Upper lobe of left lung (tissue), 6 donors: ENCODE data around the gene CYGB. TPM values are rescaled to one million over a fixed set of nuclear protein-coding genes. Genes with fewer than 3 reads are reported as not detected.

Experiments used
- ATAC-seq, 2 donors: fragments of 200-7000 bp; cut with Tn5 transposase; one replicate each; pipeline ENCODE4 v1.9.1; 2022; ENCODE audit warnings: mild to moderate bottlenecking in 2 of 2, moderate library complexity in 2 of 2; ENCODE audit not compliant: low FRiP score in 2 of 2
- DNase-seq, 2 donors: peaks; one replicate each; pipeline ENCODE4 v3.0.0-alpha.2; 2019 to 2020
- H3K27ac ChIP-seq, 4 donors: fragments of 200-600 bp; sonication (generic); one replicate each; pipeline ENCODE4 v1.5.1; 2016 to 2019
- H3K27me3 ChIP-seq, 4 donors: fragments of 200-600 bp; sonication (generic); one replicate each; pipeline ENCODE4 v1.5.1; 2017 to 2019
- H3K36me3 ChIP-seq, 4 donors: fragments of 200-600 bp; sonication (generic); one replicate each; pipeline ENCODE4 v1.5.1; 2016 to 2019
- H3K4me1 ChIP-seq, 4 donors: fragments of 200-600 bp; sonication (generic); one replicate each; pipeline ENCODE4 v1.5.1; 2018 to 2019
- H3K4me3 ChIP-seq, 4 donors: fragments of 200-600 bp; sonication (generic); one replicate each; pipeline ENCODE4 v1.5.1; 2017 to 2019; ENCODE audit warnings: mild to moderate bottlenecking in 2 of 4, moderate library complexity in 1 of 4
- H3K9me3 ChIP-seq, 4 donors: fragments of 200-600 bp; sonication (generic); one replicate each; pipeline ENCODE4 v1.5.1; 2018 to 2019
- CTCF ChIP-seq, 6 experiments: fragments of 450-650 bp in 4 of 6; fragments of 200-600 bp in 2 of 6; sonication (generic) in 2 of 6; IDR thresholded peaks; one replicate each; pipeline ENCODE4 v1.5.1; 2016 to 2019; ENCODE audit warnings: antibody characterized with exemption in 6 of 6
- EP300 ChIP-seq, 4 donors: sonication (generic); formaldehyde crosslinking; IDR thresholded peaks; one replicate each; pipeline ENCODE4 v1.5.1; 2017; ENCODE audit warnings: antibody characterized with exemption in 4 of 4, control low read depth in 2 of 4
- POLR2A ChIP-seq, 4 donors: fragments of 450-650 bp; IDR thresholded peaks; one replicate each; pipeline ENCODE4 v1.5.1; 2016 to 2017; ENCODE audit warnings: antibody characterized with exemption in 4 of 4, mild to moderate bottlenecking in 2 of 4
- POLR2AphosphoS5 ChIP-seq, 2 donors: sonication (generic); formaldehyde crosslinking; IDR thresholded peaks; one replicate each; pipeline ENCODE4 v1.5.1; 2017; ENCODE audit warnings: antibody characterized with exemption in 2 of 2
- WGBS, 2 donors: methylation state at CpG; one replicate each; pipeline ENCODE4 v1.1.5; 2017 to 2018; 5-methylcytosine and 5-hydroxymethylcytosine counted together
- total RNA-seq, 6 donors: library from RNA; depleted of rRNA in 4 of 6; stranded (reverse); fragments of >200 nt in 4 of 6; gene quantifications; one replicate each; pipeline versions ENCODE4 v1.1.0 to v1.2.1, GENCODE V29; 2016 to 2021
- donor health status: DM: no; HTN: no; CAD: no; lungs with moderate emphysema.
- donor health status: DM: no; HTN: yes; CAD: no; lungs with severe emphysema.

The CYGB gene
- total RNA-seq, 6 donors from 2014 or later, result 6.4 to 33.9 (median 16.6) TPM

DNA sequence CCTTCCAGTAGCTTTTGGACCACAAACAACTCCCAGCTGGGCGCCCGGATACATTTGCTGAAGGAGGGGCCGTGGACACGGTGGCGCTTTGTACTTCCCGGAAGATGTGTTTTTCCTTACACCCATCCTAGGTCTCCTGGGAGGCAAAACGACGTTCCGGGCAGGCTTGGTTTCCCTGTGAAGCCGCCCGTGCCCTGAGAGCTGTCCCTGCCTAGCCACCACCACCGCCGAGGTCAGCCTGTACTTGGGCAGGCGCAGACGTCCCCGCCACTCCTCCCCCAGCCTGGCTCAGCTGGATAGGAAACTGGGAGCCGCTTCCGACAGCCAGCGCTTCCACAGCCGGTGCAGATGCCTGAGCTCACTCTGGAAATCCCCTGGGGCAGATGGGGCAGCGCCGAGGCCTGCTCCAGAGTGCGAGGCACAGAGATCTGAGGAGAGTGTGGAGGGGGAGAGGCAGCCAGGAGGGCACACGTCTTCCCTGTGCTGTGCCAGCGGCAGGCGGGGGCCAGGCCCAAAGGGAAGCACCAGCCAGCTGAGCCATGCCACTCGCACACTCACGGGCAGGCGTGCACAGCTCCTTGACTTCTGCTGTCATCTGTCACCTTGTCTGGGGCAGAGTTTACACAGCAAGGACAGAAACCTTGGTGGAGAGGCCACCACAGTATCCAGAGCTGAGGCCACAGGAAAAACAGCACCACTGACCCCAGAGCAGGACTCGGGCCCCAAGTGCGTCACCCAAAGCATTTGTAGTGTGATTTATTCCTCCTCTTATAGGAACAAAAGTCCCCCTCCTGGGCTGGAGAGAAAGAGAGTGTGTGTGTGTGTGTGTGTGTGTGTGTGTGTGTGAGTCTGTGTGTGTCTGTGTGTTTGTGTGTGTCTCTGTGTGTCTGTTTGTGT lies 39.3 kb downstream of the CYGB start:
- ATAC-seq (peak; percentile 34 to 62), DNase-seq (peak; percentile 84 to 88)
- Histone ChIP-seq H3K27me3 (no peaks in the 10 kb centered on the region), H3K4me3 (peak overlapping the region in 3 of 4 donors; percentile 9 to 74 (median 14)), H3K36me3 (no peaks in the 10 kb centered on the region), H3K27ac (peak overlapping the region; percentile 91 to 95 (median 94)), H3K9me3 (no peaks in the 10 kb centered on the region), H3K4me1 (peaks cover 60 to 79% (median 72%) of the 10 kb centered on the region in 4 donors)
- TF ChIP-seq POLR2A (IDR thresholded peaks at IDR 0.05) (peak in 2 of 4 donors; percentile 46 to 75), CTCF (IDR thresholded peaks at IDR 0.05) (no peak), POLR2AphosphoS5 (IDR thresholded peaks at IDR 0.05) (peak; percentile 62 to 86)
- WGBS, 2 donors, result 40 to 45% methylated on average over 12 to 31 of the region's 31 CpGs

DNA sequence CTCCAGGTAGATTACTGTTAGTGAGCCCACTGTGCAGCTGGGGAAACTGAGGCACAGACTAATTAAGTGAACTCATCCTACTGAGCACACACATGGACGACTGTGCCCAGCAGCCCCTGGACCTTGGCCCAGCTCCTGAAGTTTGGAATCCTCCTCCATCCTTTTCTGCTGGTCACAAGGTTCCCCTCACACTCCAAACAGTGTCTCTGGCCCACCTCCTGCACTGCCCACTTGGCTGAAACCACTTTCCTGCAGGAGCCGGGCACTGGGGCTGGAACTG lies 39.9 kb downstream of the CYGB start:
- WGBS, 2 donors, result 31 to 45% methylated on average over 2 of the region's 2 CpGs
- Histone ChIP-seq H3K4me3 (peak overlapping the region in 3 of 4 donors; percentile 9 to 74 (median 14)), H3K4me1 (peaks cover 66 to 84% (median 77%) of the 10 kb centered on the region in 4 donors)

DNA sequence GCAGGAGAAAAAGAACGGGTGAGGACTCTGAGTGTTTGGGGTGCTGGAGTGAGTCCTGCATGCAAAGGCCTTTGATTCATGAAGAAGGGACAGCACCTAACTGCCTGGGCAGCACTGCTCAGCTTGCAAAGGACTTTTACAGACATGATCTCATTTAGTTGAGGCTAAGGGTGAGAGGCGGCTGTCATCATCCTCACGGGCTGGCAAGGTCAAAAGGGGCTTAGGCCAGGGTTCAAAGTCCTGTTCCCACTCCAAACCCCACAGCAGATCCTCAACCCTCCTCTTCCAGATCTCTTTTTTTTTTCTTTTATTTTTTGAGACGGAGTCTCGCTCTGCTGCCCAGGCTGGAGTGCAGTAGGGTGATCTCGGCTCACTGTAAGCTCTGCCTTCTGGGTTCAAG lies 41.0 kb downstream of the CYGB start:
- H3K27me3 ChIP-seq, result no peaks in the 10 kb centered on the region
- 89 to 92% methylated on average over 6 of the region's 6 CpGs for WGBS, 2 donors
- no peak for DNase-seq

More for the DNA sequence above, 39.9 kb downstream of the CYGB start:
- no peak for DNase-seq
- no peaks in the 10 kb centered on the region for H3K36me3 ChIP-seq
- H3K27me3 ChIP-seq, result no peaks in the 10 kb centered on the region
- no peaks in the 10 kb centered on the region for H3K9me3 ChIP-seq
- no peak for ATAC-seq
- TF ChIP-seq POLR2A (IDR thresholded peaks at IDR 0.05) (no peak), CTCF (IDR thresholded peaks at IDR 0.05) (no peak), POLR2AphosphoS5 (IDR thresholded peaks at IDR 0.05) (no peak), EP300 (IDR thresholded peaks at IDR 0.05) (no peak)
- peak overlapping the region; percentile 91 to 95 (median 94) for H3K27ac ChIP-seq

DNA sequence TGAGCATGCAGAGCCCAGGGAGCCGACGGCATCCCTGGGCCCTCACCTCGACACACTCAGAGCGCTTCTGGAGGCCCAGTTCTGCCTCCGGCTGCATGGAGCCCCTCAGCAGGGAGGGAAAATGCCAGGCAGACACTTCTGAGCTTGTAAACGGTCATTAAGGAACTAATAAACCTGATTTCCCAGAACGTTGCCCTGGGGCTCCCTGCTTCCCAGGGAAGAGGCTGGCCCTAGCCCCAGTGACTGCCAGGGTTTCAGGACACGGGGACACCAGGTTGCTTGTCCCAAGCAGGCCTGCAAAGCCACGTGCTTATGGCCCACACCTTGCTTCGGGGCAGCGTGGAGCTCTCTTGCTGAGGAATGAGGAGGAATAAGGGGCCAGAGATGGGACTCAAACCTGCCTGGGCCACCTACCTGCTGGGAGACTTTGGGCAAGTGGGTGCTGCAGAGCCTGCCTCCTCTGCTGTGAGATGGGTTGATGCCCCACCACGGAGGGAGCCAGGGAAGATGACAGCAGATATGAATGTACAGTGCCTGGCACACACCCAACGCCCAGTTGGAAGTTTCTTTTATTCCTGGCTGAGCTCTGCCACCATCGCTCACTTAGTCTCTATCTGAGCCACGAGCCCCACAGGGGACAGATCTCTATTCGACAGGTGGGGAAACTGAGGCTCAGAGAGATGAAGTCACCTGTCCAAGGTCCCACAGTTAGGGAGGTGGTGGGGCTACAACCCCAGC lies 41.7 kb downstream of the CYGB start:
- DNase-seq (no peak), ATAC-seq (no peak)
- Histone ChIP-seq H3K36me3 (no peaks in the 10 kb centered on the region), H3K9me3 (no peaks in the 10 kb centered on the region), H3K4me3 (no peak overlapping the region), H3K27me3 (no peaks in the 10 kb centered on the region), H3K4me1 (peaks cover 75 to 93% (median 87%) of the 10 kb centered on the region in 4 donors), H3K27ac (peak overlapping the region in 3 of 4 donors; percentile 20 to 91 (median 35))
- no peak for TF ChIP-seq POLR2A (IDR thresholded peaks at IDR 0.05)
- TF ChIP-seq EP300 (IDR thresholded peaks at IDR 0.05), result no peak
- TF ChIP-seq CTCF (IDR thresholded peaks at IDR 0.05), result no peak
- TF ChIP-seq POLR2AphosphoS5 (IDR thresholded peaks at IDR 0.05), result no peak
- WGBS, 2 donors, result 83 to 88% methylated on average over 11 to 14 of the region's 16 CpGs

More for the DNA sequence above, 41.0 kb downstream of the CYGB start:
- Histone ChIP-seq H3K27ac (peak overlapping the region in 2 of 4 donors; percentile 35 to 91), H3K4me3 (no peak overlapping the region), H3K4me1 (peaks cover 70 to 89% (median 81%) of the 10 kb centered on the region in 4 donors), H3K36me3 (no peaks in the 10 kb centered on the region), H3K9me3 (no peaks in the 10 kb centered on the region)
- TF ChIP-seq POLR2A (IDR thresholded peaks at IDR 0.05), result no peak
- no peak for TF ChIP-seq POLR2AphosphoS5 (IDR thresholded peaks at IDR 0.05)
- TF ChIP-seq EP300 (IDR thresholded peaks at IDR 0.05), result no peak
- no peak for TF ChIP-seq CTCF (IDR thresholded peaks at IDR 0.05)
- ATAC-seq, result no peak
